Ovary (tissue), 3 donors: ENCODE results near the gene TNFSF12.

Source experiments
- CTCF ChIP-seq, 3 donors: fragments of 450-650 bp in 2 of 3; fragments of 200-600 bp in 1 of 3; IDR thresholded peaks; one replicate each; pipeline versions ENCODE4 v1.5.1 to v1.8.0; 2016 to 2022; ENCODE audit warnings: antibody characterized with exemption in 3 of 3, mild to moderate bottlenecking in 1 of 3
- EP300 ChIP-seq: sonication (generic); formaldehyde crosslinking; IDR thresholded peaks from one replicate; pipeline ENCODE4 v1.6.1; 2017; ENCODE audit warnings: antibody characterized with exemption
- POLR2A ChIP-seq: fragments of 450-650 bp; IDR thresholded peaks from one replicate; pipeline ENCODE4 v1.6.1; 2017; ENCODE audit warnings: antibody characterized with exemption, mild to moderate bottlenecking, moderate library complexity
- donor health status: DM: no; HTN: no; CAD: no.

DNA sequence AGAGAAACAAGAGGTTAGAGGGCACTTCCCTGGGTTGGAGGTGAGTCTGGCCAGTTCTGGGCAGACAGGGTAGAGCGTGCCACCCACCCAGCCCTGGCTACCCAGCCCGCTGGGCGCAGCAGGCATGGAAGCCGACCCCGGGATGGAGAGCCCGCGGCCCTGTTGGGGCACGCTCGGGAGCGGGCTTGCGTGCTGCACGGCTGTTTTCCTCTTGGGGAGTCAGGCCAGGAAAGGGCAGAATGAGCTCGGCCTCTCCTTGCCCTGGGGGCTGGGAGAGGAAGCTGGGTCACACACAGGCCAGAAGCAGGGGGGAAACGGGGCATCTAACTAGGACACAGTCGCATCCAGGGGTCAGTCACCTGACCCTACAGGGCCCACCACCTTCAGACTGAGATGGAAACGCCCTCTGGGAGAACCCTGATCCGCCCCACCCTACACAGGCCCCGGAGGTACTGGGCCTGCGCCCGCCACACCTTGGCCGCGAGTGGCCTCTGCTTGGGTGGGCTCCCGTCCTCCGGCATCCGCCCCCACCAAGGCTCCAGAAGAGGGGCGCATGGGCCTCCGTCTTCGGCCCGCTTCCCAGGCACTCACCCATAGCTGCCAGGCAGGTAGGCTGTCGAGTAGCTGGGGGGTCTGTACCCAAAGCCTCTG lies 39.8 kb downstream of the TNFSF12 start:
- TF ChIP-seq POLR2A (no peak), CTCF (IDR thresholded peaks at IDR 0.05) (no peak), EP300 (no peak)
